ENCODE measurements around the gene HNRNPUL2. TPM values are rescaled to one million over a fixed set of nuclear protein-coding genes. Genes with fewer than 3 reads are reported as not detected.

The HNRNPUL2 gene
- total RNA-seq, 6 donors from 2014 or later = 23.9 to 76.5 (median 46.3) TPM

GRCh38 chr11:62673196-62673525 is 54.1 kb downstream of the HNRNPUL2 start:
- peak overlapping the region in 1 of 4 donors; percentile 84 for H3K27ac ChIP-seq
- WGBS, 2 donors = 89 to 91% methylated on average over 2 of the region's 2 CpGs
- DNase-seq (no peak), ATAC-seq (ENCODE audit: low FRiP score in 2 of 2) (no peak)
- H3K36me3 ChIP-seq = peaks cover 2 to 44% (median 15%) of the 10 kb centered on the region in 4 donors
- no peaks in the 10 kb centered on the region for H3K27me3 ChIP-seq
- H3K9me3 ChIP-seq = no peaks in the 10 kb centered on the region
- TF ChIP-seq EP300 (IDR thresholded peaks at IDR 0.05) (no peak), POLR2A (IDR thresholded peaks at IDR 0.05) (no peak), POLR2AphosphoS5 (IDR thresholded peaks at IDR 0.05) (no peak), CTCF (IDR thresholded peaks at IDR 0.05) (no peak)
- no peak overlapping the region for H3K4me3 ChIP-seq
- peaks cover 24 to 50% (median 30%) of the 10 kb centered on the region in 4 donors for H3K4me1 ChIP-seq

- peaks cover 3 to 36% (median 11%) of the 10 kb centered on the region in 4 donors for H3K36me3 ChIP-seq
- WGBS, 2 donors = 0% methylated on average over 13 to 54 of the region's 59 CpGs
- ATAC-seq (ENCODE audit: low FRiP score in 2 of 2) = peak; percentile 92 to 93
- no peaks in the 10 kb centered on the region for H3K27me3 ChIP-seq
- peak; percentile 82 to 91 for DNase-seq
- H3K4me1 ChIP-seq = peaks cover 26 to 46% (median 33%) of the 10 kb centered on the region in 4 donors
- H3K4me3 ChIP-seq = peak within 1 kb of the TSS; percentile 37 to 89 (median 77)
- H3K9me3 ChIP-seq = no peaks in the 10 kb centered on the region
- H3K27ac ChIP-seq = peak within 1 kb of the TSS; percentile 84 to 92 (median 90)
- TF ChIP-seq POLR2A (IDR thresholded peaks at IDR 0.05) (peak in 3 of 4 donors; percentile 55 to 78 (median 60)), CTCF (IDR thresholded peaks at IDR 0.05) (peak in 2 of 6 experiments; percentile 17), EP300 (IDR thresholded peaks at IDR 0.05) (no peak), POLR2AphosphoS5 (IDR thresholded peaks at IDR 0.05) (peak; percentile 30 to 58)
Measured at GRCh38 chr11:62671608-62672389, 55.5 kb downstream of the HNRNPUL2 start, which contains the start of the genes LBHD1 and UQCC3. Gene LBHD1 (minus strand): TSS chr11:62672267. CDS start chr11:62670031, 2,236 bp downstream. Gene UQCC3 (plus strand): TSS chr11:62671673. CDS start chr11:62671746, 73 bp downstream.

- ATAC-seq (ENCODE audit: low FRiP score in 2 of 2) (peak; percentile 59 to 67), DNase-seq (no peak)
- TF ChIP-seq POLR2AphosphoS5 (IDR thresholded peaks at IDR 0.05) (no peak), EP300 (IDR thresholded peaks at IDR 0.05) (no peak), CTCF (IDR thresholded peaks at IDR 0.05) (no peak), POLR2A (IDR thresholded peaks at IDR 0.05) (no peak)
Measured at GRCh38 chr11:62671236-62671607, 56.0 kb downstream of the HNRNPUL2 start.

GRCh38 chr11:62669420-62670161 is 57.7 kb downstream of the HNRNPUL2 start:
- H3K9me3 ChIP-seq = no peaks in the 10 kb centered on the region
- H3K27me3 ChIP-seq = no peaks in the 10 kb centered on the region
- 78 to 89% methylated on average over 3 to 4 of the region's 4 CpGs for WGBS, 2 donors
- H3K27ac ChIP-seq = peak overlapping the region in 1 of 4 donors; percentile 7
- DNase-seq (no peak), ATAC-seq (ENCODE audit: low FRiP score in 2 of 2) (no peak)
- H3K36me3 ChIP-seq = peaks cover 3 to 18% (median 6%) of the 10 kb centered on the region in 4 donors
- H3K4me3 ChIP-seq = no peak overlapping the region
- peaks cover 35 to 55% (median 42%) of the 10 kb centered on the region in 4 donors for H3K4me1 ChIP-seq
- TF ChIP-seq POLR2AphosphoS5 (IDR thresholded peaks at IDR 0.05) = no peak
- no peak for TF ChIP-seq EP300 (IDR thresholded peaks at IDR 0.05)
- TF ChIP-seq POLR2A (IDR thresholded peaks at IDR 0.05) = no peak
- no peak for TF ChIP-seq CTCF (IDR thresholded peaks at IDR 0.05)

More at GRCh38 chr11:62671236-62671607, 56.0 kb downstream of the HNRNPUL2 start:
- no peaks in the 10 kb centered on the region for H3K9me3 ChIP-seq
- H3K27ac ChIP-seq = peak overlapping the region; percentile 84 to 92 (median 90)
- peaks cover 8 to 31% (median 10%) of the 10 kb centered on the region in 4 donors for H3K36me3 ChIP-seq
- peak overlapping the region; percentile 37 to 89 (median 77) for H3K4me3 ChIP-seq
- no peaks in the 10 kb centered on the region for H3K27me3 ChIP-seq
- peaks cover 32 to 48% (median 38%) of the 10 kb centered on the region in 4 donors for H3K4me1 ChIP-seq
- 0 to 1% methylated on average over 13 to 15 of the region's 17 CpGs for WGBS, 2 donors
